Retinal pigment epithelial cell (primary cell): ENCODE data around the gene FAM20B.

Experiments used
- DNase-seq: peaks from one replicate; pipeline ENCODE4 v3.0.0-alpha.2; 2010; ENCODE audit warnings: low read depth
- H3K4me3 ChIP-seq: 2 replicates; pipeline ENCODE4 v1.5.1; 2011; ENCODE audit warnings: mild to moderate bottlenecking, low read length, control low read depth, moderate library complexity
- CTCF ChIP-seq: conservative IDR thresholded peaks from 2 replicates; pipeline ENCODE4 v1.5.1; 2011; ENCODE audit warnings: low read depth, low read length, control low read depth, inconsistent platforms

The FAM20B gene

DNA sequence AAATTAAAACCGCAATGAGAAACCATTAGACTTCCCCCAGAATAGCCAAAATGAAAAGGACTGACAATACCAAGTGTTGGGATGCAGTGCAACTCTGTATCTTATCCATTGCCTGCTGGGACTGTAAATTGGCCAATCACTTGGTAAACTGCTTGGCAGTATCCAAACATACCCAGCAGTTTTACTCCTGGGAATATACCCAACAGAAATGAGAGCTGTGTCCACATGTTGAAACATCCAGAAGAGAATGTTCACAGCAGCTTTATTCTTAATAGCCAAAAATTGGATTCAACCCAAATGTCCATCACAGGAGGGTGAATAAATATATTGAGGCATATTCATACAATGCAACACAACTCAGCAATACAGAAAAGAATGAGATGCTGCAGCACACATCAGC, 13.7 kb upstream of the FAM20B start:
- no peak for TF ChIP-seq CTCF
- no peak overlapping the region for H3K4me3 ChIP-seq
- no peak for DNase-seq

DNA sequence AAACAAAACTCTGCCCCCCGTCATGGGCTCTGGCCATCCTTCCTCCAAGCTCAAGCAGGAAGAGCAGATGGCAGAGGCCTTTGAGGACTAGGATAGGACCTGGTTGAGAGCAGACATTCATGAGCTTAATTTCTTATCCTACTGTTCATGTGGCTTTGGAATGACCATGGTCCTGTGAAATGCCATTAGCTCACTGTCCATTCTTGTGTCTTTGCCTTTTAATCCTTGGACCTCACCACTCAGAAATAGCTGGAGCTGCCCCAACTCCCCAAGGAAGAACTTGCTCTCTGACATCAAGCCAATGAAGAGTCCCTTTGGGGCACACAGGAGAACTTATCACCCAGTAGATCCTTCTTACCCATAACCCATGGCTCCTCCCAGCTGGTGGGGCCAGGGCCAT, 11.6 kb upstream of the FAM20B start:
- no peak overlapping the region for H3K4me3 ChIP-seq
- TF ChIP-seq CTCF: no peak
- no peak for DNase-seq

DNA sequence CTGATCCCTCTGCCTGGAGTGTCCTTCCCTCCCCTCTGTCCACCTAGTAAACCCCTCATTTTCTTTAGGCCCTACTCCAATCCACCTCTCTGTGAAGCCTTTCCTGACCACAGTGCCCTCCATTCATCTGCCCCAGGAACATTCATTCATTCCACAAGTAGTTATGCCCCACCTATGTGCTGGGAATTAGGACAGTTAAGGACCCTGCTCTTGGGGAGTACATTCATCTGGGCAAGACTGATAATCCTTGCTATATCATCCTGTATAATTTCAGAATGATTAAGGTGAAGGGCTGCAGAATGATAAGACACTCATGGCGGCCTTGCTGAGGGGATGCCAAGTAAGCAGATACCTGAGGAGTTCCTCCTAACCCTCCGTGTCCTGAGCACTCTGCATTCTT, 10.3 kb upstream of the FAM20B start:
- no peak overlapping the region for H3K4me3 ChIP-seq
- no peak for TF ChIP-seq CTCF
- DNase-seq: no peak

DNA sequence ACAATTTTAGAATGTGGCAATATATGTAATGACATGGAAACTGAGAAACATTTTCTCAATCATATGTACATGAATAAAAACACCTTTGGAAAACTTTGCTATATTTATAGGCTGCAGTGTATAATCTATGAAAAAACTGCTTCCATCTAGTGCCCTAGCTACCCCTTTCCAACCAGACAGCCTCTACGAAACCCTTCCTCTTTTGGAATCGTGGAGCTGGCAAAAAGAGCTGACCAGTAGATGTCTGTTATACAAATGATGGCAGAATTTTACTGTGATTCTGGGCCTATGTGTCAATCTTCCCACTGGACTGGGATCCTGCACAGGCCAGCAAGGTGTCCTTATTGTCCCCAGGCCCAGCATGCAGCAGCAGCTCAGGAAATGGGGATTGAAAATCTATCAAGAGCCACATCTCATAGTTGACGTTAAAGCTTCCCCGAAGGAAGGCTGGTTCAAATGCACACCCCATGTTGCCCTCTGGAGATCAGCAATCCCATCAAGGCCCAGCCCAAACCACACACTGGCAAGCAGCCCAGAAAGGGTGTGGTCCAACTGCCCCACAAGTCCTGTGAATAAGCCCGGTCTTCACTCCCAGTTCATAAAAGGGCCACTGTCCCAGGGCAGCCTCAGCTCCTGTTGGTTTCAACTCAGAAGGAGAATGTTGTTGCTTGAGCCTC, 8.8 kb upstream of the FAM20B start:
- TF ChIP-seq CTCF: no peak
- H3K4me3 ChIP-seq: no peak overlapping the region
- peak; percentile 95 for DNase-seq

GRCh38 chr1:179017383-179018326, 8.0 kb upstream of the FAM20B start:
- TF ChIP-seq CTCF: no peak
- no peak overlapping the region for H3K4me3 ChIP-seq
- DNase-seq: no peak

DNA sequence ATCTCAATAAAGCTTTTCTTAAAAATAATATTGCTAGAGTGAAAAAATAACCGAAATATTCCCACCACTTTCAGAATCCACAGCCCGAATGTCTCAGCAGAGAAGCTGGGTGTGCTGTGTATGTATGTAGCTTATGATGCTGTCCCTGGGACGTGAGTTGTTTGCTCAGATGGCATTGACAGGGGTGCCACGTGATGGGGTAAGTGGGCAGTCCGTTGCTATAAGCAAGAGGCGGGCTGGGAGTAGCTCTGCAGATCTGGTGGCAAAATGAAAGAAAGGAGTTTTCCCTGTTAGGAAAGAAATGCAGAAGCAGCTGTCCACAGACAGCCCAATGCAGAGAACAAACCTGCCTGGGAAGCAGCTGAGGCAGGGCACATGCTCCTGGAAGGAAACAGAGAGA, 3.8 kb upstream of the FAM20B start:
- no peak overlapping the region for H3K4me3 ChIP-seq
- no peak for DNase-seq
- TF ChIP-seq CTCF: no peak
